ENCODE results near the gene ZNF83.
"Not testable (repeated sequence)": the region's sequence is repeated elsewhere in the genome, so short reads cannot be mapped to it uniquely, and the experiment has no call there.

Gene ZNF83

GRCh38 chr19:52648336-52649016, 10.3 kb upstream of the ZNF83 start:
- POLR2A ChIA-PET (ENCODE audit: low non-redundant PET): no interaction called here
- TF ChIP-seq, protein P1, sequence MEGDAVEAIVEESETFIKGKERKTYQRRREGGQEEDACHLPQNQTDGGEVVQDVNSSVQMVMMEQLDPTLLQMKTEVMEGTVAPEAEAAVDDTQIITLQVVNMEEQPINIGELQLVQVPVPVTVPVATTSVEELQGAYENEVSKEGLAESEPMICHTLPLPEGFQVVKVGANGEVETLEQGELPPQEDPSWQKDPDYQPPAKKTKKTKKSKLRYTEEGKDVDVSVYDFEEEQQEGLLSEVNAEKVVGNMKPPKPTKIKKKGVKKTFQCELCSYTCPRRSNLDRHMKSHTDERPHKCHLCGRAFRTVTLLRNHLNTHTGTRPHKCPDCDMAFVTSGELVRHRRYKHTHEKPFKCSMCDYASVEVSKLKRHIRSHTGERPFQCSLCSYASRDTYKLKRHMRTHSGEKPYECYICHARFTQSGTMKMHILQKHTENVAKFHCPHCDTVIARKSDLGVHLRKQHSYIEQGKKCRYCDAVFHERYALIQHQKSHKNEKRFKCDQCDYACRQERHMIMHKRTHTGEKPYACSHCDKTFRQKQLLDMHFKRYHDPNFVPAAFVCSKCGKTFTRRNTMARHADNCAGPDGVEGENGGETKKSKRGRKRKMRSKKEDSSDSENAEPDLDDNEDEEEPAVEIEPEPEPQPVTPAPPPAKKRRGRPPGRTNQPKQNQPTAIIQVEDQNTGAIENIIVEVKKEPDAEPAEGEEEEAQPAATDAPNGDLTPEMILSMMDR (conservative IDR thresholded peaks at IDR 0.05; ENCODE audit: low read depth): no peak
- no peak overlapping the region for H3K27ac ChIP-seq
- DNase-seq (ENCODE audit: low spot score): no peak
- CTCF ChIA-PET: no interaction called here

DNA sequence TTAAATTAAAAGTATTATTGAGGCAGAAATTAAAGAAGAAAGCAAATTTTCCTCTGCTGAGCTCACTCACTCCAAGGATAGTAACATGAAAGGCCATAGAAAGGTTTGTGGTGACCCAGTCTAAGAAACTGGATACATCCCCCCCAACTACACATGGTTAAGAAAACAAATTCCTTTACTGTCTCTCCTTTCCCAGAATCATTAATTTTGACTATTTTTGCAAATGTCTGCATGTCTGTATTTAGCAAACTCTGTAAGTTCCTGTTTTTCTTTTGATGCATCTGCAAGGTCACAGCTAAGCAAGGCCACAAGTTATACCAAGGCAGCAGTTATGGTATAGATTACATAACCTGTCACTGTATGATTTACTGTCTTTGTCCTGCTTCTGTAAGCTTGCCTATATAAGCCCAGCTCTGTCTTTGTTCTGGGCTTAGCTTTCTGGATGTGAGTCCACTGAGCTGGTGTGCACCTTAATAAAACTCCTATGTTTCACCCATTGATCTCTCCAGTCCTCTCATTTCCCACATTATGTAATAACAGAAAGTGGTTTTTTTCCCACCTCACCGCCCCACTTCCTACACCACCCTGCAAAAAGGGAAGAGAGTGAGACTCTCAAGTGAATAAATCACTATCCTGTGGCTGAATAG, 8.5 kb upstream of the ZNF83 start:
- TF ChIP-seq, protein P1 (conservative IDR thresholded peaks at IDR 0.05; ENCODE audit: low read depth): no peak
- ChIA-PET CTCF (no interaction called here), POLR2A (ENCODE audit: low non-redundant PET) (no interaction called here)
- H3K27ac ChIP-seq: no peak overlapping the region
- DNase-seq (ENCODE audit: low spot score): no peak

DNA sequence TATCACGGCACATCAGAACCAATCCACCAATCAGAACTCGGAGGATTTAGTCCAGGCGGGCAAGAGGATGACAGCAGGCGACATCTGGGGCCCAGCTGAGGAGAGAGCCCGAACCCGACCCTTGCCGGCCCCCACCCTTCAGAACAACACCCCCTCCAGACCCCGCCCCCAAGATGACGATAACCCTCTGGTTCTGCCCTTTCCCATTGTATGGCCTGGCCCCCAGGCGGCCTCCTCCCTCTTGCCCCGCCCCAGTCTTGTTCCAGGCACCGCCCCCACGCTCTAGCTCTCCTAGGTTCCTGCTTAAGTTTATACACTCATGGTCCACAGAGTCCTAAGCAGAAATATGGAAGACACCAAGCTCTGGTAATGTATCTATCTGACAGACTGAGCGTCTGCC, 2.8 kb upstream of the ZNF83 start:
- POLR2A ChIA-PET (ENCODE audit: low non-redundant PET): no interaction called here
- TF ChIP-seq, protein P1 (conservative IDR thresholded peaks at IDR 0.05; ENCODE audit: low read depth): no peak
- no peak for DNase-seq (ENCODE audit: low spot score)
- H3K27ac ChIP-seq: no peak overlapping the region
- CTCF ChIA-PET: interaction anchor here (0.6 kb wide), 1 partner anchor 46 kb away, joined by 5 read pairs; no protein-coding TSS in a partner anchor

- CTCF ChIA-PET: no interaction called here
- no peak for DNase-seq (ENCODE audit: low spot score)
- TF ChIP-seq, protein P1 (conservative IDR thresholded peaks at IDR 0.05; ENCODE audit: low read depth): no peak
- H3K27ac ChIP-seq: no peak overlapping the region
- POLR2A ChIA-PET (ENCODE audit: low non-redundant PET): no interaction called here
Observed at GRCh38 chr19:52639996-52640395, 1.8 kb upstream of the ZNF83 start.

GRCh38 chr19:52638601-52639000, 446 bp upstream of the ZNF83 start:
- ChIA-PET CTCF (no interaction called here), POLR2A (ENCODE audit: low non-redundant PET) (no interaction called here)
- H3K27ac ChIP-seq: peak overlapping the region; percentile 86
- DNase-seq (ENCODE audit: low spot score): peak; percentile 12
- TF ChIP-seq, protein P1 (conservative IDR thresholded peaks at IDR 0.05; ENCODE audit: low read depth): no peak

GRCh38 chr19:52635786-52636570, 2.2 kb downstream of the ZNF83 start:
- ChIA-PET POLR2A (ENCODE audit: low non-redundant PET) (no interaction called here), CTCF (no interaction called here)
- no peak for DNase-seq (ENCODE audit: low spot score)
- TF ChIP-seq, protein P1 (conservative IDR thresholded peaks at IDR 0.05; ENCODE audit: low read depth): no peak
- no peak overlapping the region for H3K27ac ChIP-seq

GRCh38 chr19:52627441-52627840, 10.7 kb downstream of the ZNF83 start:
- H3K27ac ChIP-seq; POLR2A ChIA-PET (ENCODE audit: low non-redundant PET); DNase-seq (ENCODE audit: low spot score): not testable (repeated sequence)
- CTCF ChIA-PET: interaction anchor here (0.6 kb wide), 1 partner anchor 29 kb away, joined by 3 read pairs; no protein-coding TSS in a partner anchor

All from RWPE1 (cell line).